B cell (primary cell): Measurements from ENCODE around the gene MGAT5. TPM values are rescaled to one million over a fixed set of nuclear protein-coding genes. Genes with fewer than 3 reads are reported as not detected.

Source experiments
- ATAC-seq: fragments of 200-7000 bp; cut with Tn5 transposase; one replicate; pipeline ENCODE4 v1.10.0; 2021; ENCODE audit warnings: low read depth, mild to moderate bottlenecking, moderate number of reproducible peaks, moderate library complexity
- CTCF ChIA-PET: fragments of 350-600 bp; sonication (Branson Sonifier 250); formaldehyde crosslinking; loops from one replicate; lab custom pipeline; 2021; ENCODE audit warnings: antibody characterized with exemption, inconsistent platforms; lab: Charles Lee
- POLR2A ChIA-PET: fragments of 350-600 bp; sonication (Branson Sonifier 250); formaldehyde crosslinking; loops from one replicate; lab custom pipeline; 2021; ENCODE audit warnings: antibody characterized with exemption; lab: Charles Lee
- DNase-seq: peaks from one replicate; pipeline ENCODE4 v3.0.0; 2013
- H2AFZ ChIP-seq: 2 replicates; pipeline ENCODE4 v1.6.1; 2012; ENCODE audit warnings: mild to moderate bottlenecking, low read depth, low read length; ENCODE audit not compliant: insufficient read depth, poor library complexity, severe bottlenecking
- H3K27ac ChIP-seq, 2 donors: 1 replicate in 1 of 2; 2 replicates in 1 of 2; pipeline ENCODE4 v1.5.1; 2012 to 2013; ENCODE audit warnings: low read length in 2 of 2, mild to moderate bottlenecking in 2 of 2, moderate library complexity in 1 of 2
- H3K27me3 ChIP-seq, 4 experiments: fragments of 200-600 bp in 1 of 4; sonication (generic) in 1 of 4; replicated peaks in 1 of 4; 1 replicate in 2 of 4; 2 replicates in 2 of 4; pipeline versions ENCODE4 v1.6.1 to v1.7.0; 2013 to 2016; ENCODE audit warnings: low read length in 3 of 4, mild to moderate bottlenecking in 2 of 4, mixed read lengths in 1 of 4, moderate library complexity in 1 of 4; ENCODE audit not compliant: insufficient read depth in 4 of 4, control insufficient read depth in 3 of 4; ENCODE audit errors: control extremely low read depth in 1 of 4
- H3K36me3 ChIP-seq, 2 experiments: replicated peaks in 1 of 2; 1 replicate in 1 of 2; 2 replicates in 1 of 2; pipeline versions ENCODE4 v1.6.1 to v1.7.1; 2013; ENCODE audit warnings: low read length in 1 of 2; ENCODE audit not compliant: insufficient read depth in 2 of 2, control insufficient read depth in 1 of 2; ENCODE audit errors: control extremely low read depth in 1 of 2, extremely low read depth in 1 of 2
- H3K4me1 ChIP-seq, 2 donors: fragments of 200-600 bp in 1 of 2; sonication (generic) in 1 of 2; 1 replicate in 1 of 2; 2 replicates in 1 of 2; pipeline versions ENCODE4 v1.5.1 to v1.6.1; 2013 to 2017; ENCODE audit warnings: low read length in 2 of 2; ENCODE audit not compliant: control insufficient read depth in 2 of 2, insufficient read depth in 2 of 2
- H3K4me2 ChIP-seq: replicated peaks from 2 replicates; pipeline ENCODE3; 2012; ENCODE audit warnings: mild to moderate bottlenecking, low read depth, low read length; ENCODE audit not compliant: poor library complexity, severe bottlenecking
- H3K4me3 ChIP-seq, 5 experiments: fragments of 200-600 bp in 1 of 5; sonication (generic) in 1 of 5; 1 replicate in 3 of 5; 2 replicates in 2 of 5; pipeline versions ENCODE4 v1.5.1 to v1.7.0; 2011 to 2016; ENCODE audit warnings: low read length in 4 of 5, mild to moderate bottlenecking in 4 of 5, low read depth in 2 of 5, control low read depth in 1 of 5, moderate library complexity in 1 of 5; ENCODE audit not compliant: insufficient read depth in 1 of 5; ENCODE audit errors: control extremely low read depth in 1 of 5, extremely low read depth in 1 of 5
- H3K79me2 ChIP-seq: fragments of 200-600 bp; sonication (generic); one replicate; pipeline ENCODE4 v1.6.0; 2016; ENCODE audit warnings: low read length; ENCODE audit not compliant: control insufficient read depth, insufficient read depth
- H3K9ac ChIP-seq: fragments of 200-600 bp; sonication (generic); 2 replicates; pipeline ENCODE4 v1.6.1; 2017; ENCODE audit warnings: mild to moderate bottlenecking, low read length, moderate library complexity
- H3K9me3 ChIP-seq, 3 donors: one replicate each; pipeline versions ENCODE4 v1.6.1 to v1.7.1; 2013; ENCODE audit warnings: low read length in 2 of 3; ENCODE audit not compliant: control insufficient read depth in 2 of 3, insufficient read depth in 1 of 3; ENCODE audit errors: control extremely low read depth in 1 of 3
- H4K20me1 ChIP-seq: 2 replicates; pipeline ENCODE4 v1.6.0; 2012; ENCODE audit warnings: mild to moderate bottlenecking, low read length; ENCODE audit not compliant: insufficient read depth, control insufficient read depth, poor library complexity, severe bottlenecking
- H3K27ac Mint-ChIP-seq: one replicate; pipeline ENCODE4 v1.8.0; 2021; ENCODE audit warnings: mixed read lengths
- H3K27me3 Mint-ChIP-seq: one replicate; pipeline ENCODE4 v1.8.0; 2021; ENCODE audit warnings: mixed read lengths
- H3K4me1 Mint-ChIP-seq: one replicate; pipeline ENCODE4 v1.8.0; 2021; ENCODE audit warnings: mixed read lengths
- H3K4me3 Mint-ChIP-seq: one replicate; pipeline ENCODE4 v1.8.0; 2021; ENCODE audit warnings: mixed read lengths
- H3K9me3 Mint-ChIP-seq: one replicate; pipeline ENCODE4 v1.8.0; 2022; ENCODE audit warnings: mixed read lengths; ENCODE audit not compliant: insufficient read depth
- CTCF ChIP-seq: fragments of 200-600 bp; IDR thresholded peaks from one replicate; pipeline ENCODE4 v1.8.0; 2022; ENCODE audit warnings: antibody characterized with exemption, mild to moderate bottlenecking
- EZH2 ChIP-seq: IDR thresholded peaks from 2 replicates; pipeline ENCODE4 v1.6.1; 2012; ENCODE audit warnings: borderline replicate concordance, low read depth, mild to moderate bottlenecking, moderate library complexity, low read length; ENCODE audit not compliant: insufficient read depth, poor library complexity, severe bottlenecking
- WGBS: methylation state at CpG from one replicate; pipeline ENCODE4 v1.1.5; 2013; ENCODE audit warnings: missing lambda C conversion rate; ENCODE audit not compliant: insufficient coverage; 5-methylcytosine and 5-hydroxymethylcytosine counted together
- intact Hi-C: fragments of 100-400 bp; cut with micrococcal nuclease; formaldehyde crosslinking; loops from one replicate; pipeline ENCODE4 v1.10.0; 2022
- polyA plus RNA-seq: library from polyadenylated mRNA; depleted of rRNA; stranded (reverse); fragments of >200 nt; gene quantifications from 2 replicates; pipeline ENCODE4 v1.2.3, GENCODE V29; 2012
- total RNA-seq, 2 donors: library from RNA; stranded (reverse); fragments of 120-200 nt in 1 of 2; gene quantifications; 1 replicate in 1 of 2; 2 replicates in 1 of 2; pipeline versions ENCODE4 v1.2.3 to v1.2.4, GENCODE V29; 2013 to 2022

MGAT5 gene
- total and polyA plus RNA-seq, 2 donors (not counting 1 experiment from before 2014, with no cell fraction given) = 27.2 to 184 TPM

- Mint-ChIP-seq H3K9me3 (no peaks in the 10 kb centered on the region), H3K27me3 (no peaks in the 10 kb centered on the region), H3K27ac (no peak overlapping the region), H3K4me3 (no peak overlapping the region), H3K4me1 (no peaks in the 10 kb centered on the region)
- Histone ChIP-seq H3K9me3 (peaks cover 0 to 4% (median 0%) of the 10 kb centered on the region in 3 donors), H3K27ac (no peak overlapping the region), H4K20me1 (no peaks in the 10 kb centered on the region), H3K4me3 (no peak overlapping the region), H3K79me2 (no peaks in the 10 kb centered on the region), H3K27me3 (no peaks in the 10 kb centered on the region), H2AFZ (no peak overlapping the region), H3K4me2 (no peak overlapping the region), H3K9ac (no peak overlapping the region), H3K4me1 (no peaks in the 10 kb centered on the region), H3K36me3 (no peaks in the 10 kb centered on the region)
- DNase-seq = no peak
- TF ChIP-seq CTCF (no peak), EZH2 (no peak)
- 93% methylated on average over 14 of the region's 15 CpGs for WGBS
- intact Hi-C loops = no loop called here
- CTCF ChIA-PET = no interaction called here
- POLR2A ChIA-PET = no interaction called here
- ATAC-seq = no peak
These were observed 229.0 kb downstream of the MGAT5 start for GRCh38 chr2:134482766-134483340.

- Histone ChIP-seq H3K79me2 (no peaks in the 10 kb centered on the region), H2AFZ (no peak overlapping the region), H3K27ac (no peak overlapping the region), H3K4me2 (no peak overlapping the region), H3K36me3 (no peaks in the 10 kb centered on the region), H3K27me3 (no peaks in the 10 kb centered on the region), H3K4me1 (no peaks in the 10 kb centered on the region), H4K20me1 (no peaks in the 10 kb centered on the region), H3K9ac (no peak overlapping the region), H3K9me3 (no peaks in the 10 kb centered on the region), H3K4me3 (no peak overlapping the region)
- Mint-ChIP-seq H3K4me1 (no peaks in the 10 kb centered on the region), H3K4me3 (no peak overlapping the region), H3K9me3 (no peaks in the 10 kb centered on the region), H3K27me3 (no peaks in the 10 kb centered on the region), H3K27ac (no peak overlapping the region)
- POLR2A ChIA-PET = no interaction called here
- no peak for DNase-seq
- 99% methylated on average over 9 of the region's 11 CpGs for WGBS
- TF ChIP-seq EZH2 = no peak
- intact Hi-C loops = no loop called here
- CTCF ChIA-PET = no interaction called here
- no peak for ATAC-seq
These were observed 236.0 kb downstream of the MGAT5 start for GRCh38 chr2:134489732-134490384.
